GM12891 (cell line): Measurements from ENCODE around the gene PARD3.

Experiments
- POLR2A ChIP-seq: IDR thresholded peaks from 2 replicates; pipeline ENCODE4 v1.6.1; 2011; ENCODE audit warnings: low read depth, low read length, control low read depth
- POLR2AphosphoS5 ChIP-seq: IDR thresholded peaks from 2 replicates; pipeline ENCODE4 v1.6.1; 2011; ENCODE audit warnings: low read depth, low read length, control low read depth
- TAF1 ChIP-seq: IDR thresholded peaks from 2 replicates; pipeline ENCODE4 v1.6.1; 2011; ENCODE audit warnings: low read depth, low read length, control low read depth

GRCh38 chr10:34470307-34470706 lies 344.8 kb downstream of the PARD3 start:
- TF ChIP-seq POLR2A (no peak), TAF1 (no peak), POLR2AphosphoS5 (no peak)
